Measurements from ENCODE around the gene ACOT7. TPM values are rescaled to one million over a fixed set of nuclear protein-coding genes. Genes with fewer than 3 reads are reported as not detected.
A peak's percentile ranks its signal among the peaks of the same experiment; 100 is the strongest.

The ACOT7 gene
- total RNA-seq, 4 donors from 2014 or later, result 23.5 to 50.7 (median 39.0) TPM

DNA sequence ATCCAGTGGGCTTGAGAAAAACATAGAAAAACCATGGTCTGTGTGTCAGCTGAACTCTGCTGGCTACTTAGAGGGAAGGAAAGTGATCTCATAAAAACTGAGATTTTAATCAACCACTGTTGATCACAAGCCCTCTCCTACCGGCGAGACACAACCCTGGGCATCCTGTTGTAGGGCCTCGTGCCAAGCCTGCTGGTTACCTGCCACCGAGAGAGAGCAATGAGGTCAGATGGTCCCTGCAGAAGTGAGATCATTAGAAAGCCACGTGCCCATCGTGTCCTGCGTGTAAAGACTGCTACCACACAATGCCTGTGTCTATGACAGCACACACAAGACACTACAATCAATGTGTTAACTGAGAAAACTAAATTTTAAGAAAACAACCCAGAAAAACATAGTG is 91.0 kb downstream of the ACOT7 start:
- no peaks in the 10 kb centered on the region for H3K27me3 ChIP-seq
- intact Hi-C loops (cut with DNase I), result no loop called here
- no peak for DNase-seq
- no peak overlapping the region for H3K4me3 ChIP-seq
- no peaks in the 10 kb centered on the region for H3K9me3 ChIP-seq
- peaks cover 0 to 26% (median 11%) of the 10 kb centered on the region in 3 donors for H3K4me1 ChIP-seq
- TF ChIP-seq POLR2A (IDR thresholded peaks at IDR 0.05), result no peak
- TF ChIP-seq, protein P1, sequence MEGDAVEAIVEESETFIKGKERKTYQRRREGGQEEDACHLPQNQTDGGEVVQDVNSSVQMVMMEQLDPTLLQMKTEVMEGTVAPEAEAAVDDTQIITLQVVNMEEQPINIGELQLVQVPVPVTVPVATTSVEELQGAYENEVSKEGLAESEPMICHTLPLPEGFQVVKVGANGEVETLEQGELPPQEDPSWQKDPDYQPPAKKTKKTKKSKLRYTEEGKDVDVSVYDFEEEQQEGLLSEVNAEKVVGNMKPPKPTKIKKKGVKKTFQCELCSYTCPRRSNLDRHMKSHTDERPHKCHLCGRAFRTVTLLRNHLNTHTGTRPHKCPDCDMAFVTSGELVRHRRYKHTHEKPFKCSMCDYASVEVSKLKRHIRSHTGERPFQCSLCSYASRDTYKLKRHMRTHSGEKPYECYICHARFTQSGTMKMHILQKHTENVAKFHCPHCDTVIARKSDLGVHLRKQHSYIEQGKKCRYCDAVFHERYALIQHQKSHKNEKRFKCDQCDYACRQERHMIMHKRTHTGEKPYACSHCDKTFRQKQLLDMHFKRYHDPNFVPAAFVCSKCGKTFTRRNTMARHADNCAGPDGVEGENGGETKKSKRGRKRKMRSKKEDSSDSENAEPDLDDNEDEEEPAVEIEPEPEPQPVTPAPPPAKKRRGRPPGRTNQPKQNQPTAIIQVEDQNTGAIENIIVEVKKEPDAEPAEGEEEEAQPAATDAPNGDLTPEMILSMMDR (IDR thresholded peaks at IDR 0.05), result no peak
- H3K27ac ChIP-seq, result no peak overlapping the region
- peaks cover 0 to 12% (median 0%) of the 10 kb centered on the region in 3 donors for H3K36me3 ChIP-seq
- WGBS, 2 donors, result 60 to 64% methylated on average over 1 to 7 of the region's 7 CpGs

GRCh38 chr1:6301526-6301925 is 92.0 kb downstream of the ACOT7 start:
- H3K36me3 ChIP-seq, result peaks cover 0 to 4% (median 0%) of the 10 kb centered on the region in 3 donors
- H3K9me3 ChIP-seq, result no peaks in the 10 kb centered on the region
- peaks cover 0 to 26% (median 11%) of the 10 kb centered on the region in 3 donors for H3K4me1 ChIP-seq
- intact Hi-C loops (cut with DNase I), result no loop called here
- 28 to 70% methylated on average over 3 to 5 of the region's 8 CpGs for WGBS, 2 donors
- H3K27me3 ChIP-seq, result no peaks in the 10 kb centered on the region
- H3K4me3 ChIP-seq, result no peak overlapping the region
- DNase-seq, result no peak
- peak overlapping the region in 3 of 4 donors; percentile 4 to 61 (median 25) for H3K27ac ChIP-seq
- TF ChIP-seq, protein P1 (IDR thresholded peaks at IDR 0.05), result no peak
- TF ChIP-seq POLR2A (IDR thresholded peaks at IDR 0.05), result no peak

GRCh38 chr1:6300342-6301048 is 93.1 kb downstream of the ACOT7 start:
- no peak for DNase-seq
- no peak for TF ChIP-seq POLR2A (IDR thresholded peaks at IDR 0.05)
- TF ChIP-seq, protein P1 (IDR thresholded peaks at IDR 0.05), result peak in 1 of 6 experiments; percentile 18
- intact Hi-C loops (cut with DNase I), result no loop called here
- Histone ChIP-seq H3K4me3 (no peak overlapping the region), H3K9me3 (no peaks in the 10 kb centered on the region), H3K36me3 (no peaks in the 10 kb centered on the region), H3K27ac (peak overlapping the region in 3 of 4 donors; percentile 25 to 61 (median 37)), H3K4me1 (peaks cover 0 to 26% (median 11%) of the 10 kb centered on the region in 3 donors), H3K27me3 (no peaks in the 10 kb centered on the region)
- 47 to 60% methylated on average over 5 to 23 of the region's 32 CpGs for WGBS, 2 donors

GRCh38 chr1:6299557-6300165 is 93.9 kb downstream of the ACOT7 start:
- no peak for DNase-seq
- WGBS, 2 donors, result 92 to 97% methylated on average over 8 to 12 of the region's 15 CpGs
- H3K27ac ChIP-seq, result no peak overlapping the region
- H3K36me3 ChIP-seq, result peaks cover 0 to under 1% (median 0%) of the 10 kb centered on the region in 3 donors
- H3K4me1 ChIP-seq, result peaks cover 0 to 26% (median 11%) of the 10 kb centered on the region in 3 donors
- TF ChIP-seq, protein P1 (IDR thresholded peaks at IDR 0.05), result no peak
- TF ChIP-seq POLR2A (IDR thresholded peaks at IDR 0.05), result no peak
- no peaks in the 10 kb centered on the region for H3K9me3 ChIP-seq
- intact Hi-C loops (cut with DNase I), result no loop called here
- H3K27me3 ChIP-seq, result no peaks in the 10 kb centered on the region
- H3K4me3 ChIP-seq, result no peak overlapping the region

GRCh38 chr1:6298940-6299465 is 94.6 kb downstream of the ACOT7 start:
- H3K36me3 ChIP-seq, result peaks cover 0 to 7% (median 0%) of the 10 kb centered on the region in 3 donors
- no peak for TF ChIP-seq POLR2A (IDR thresholded peaks at IDR 0.05)
- no peak overlapping the region for H3K4me3 ChIP-seq
- 93 to 100% methylated on average over 2 to 3 of the region's 8 CpGs for WGBS, 2 donors
- no peak for DNase-seq
- no peaks in the 10 kb centered on the region for H3K9me3 ChIP-seq
- H3K4me1 ChIP-seq, result peaks cover 0 to 26% (median 11%) of the 10 kb centered on the region in 3 donors
- no peaks in the 10 kb centered on the region for H3K27me3 ChIP-seq
- intact Hi-C loops (cut with DNase I), result no loop called here
- H3K27ac ChIP-seq, result no peak overlapping the region

Data from esophagus squamous epithelium (tissue), 5 donors.